KOPT-K1 (cell line): Measurements from ENCODE around the gene MAP2K3.
"Not testable (repeated sequence)": the region's sequence is repeated elsewhere in the genome, so short reads cannot be mapped to it uniquely, and the experiment has no call there.

ENCODE experiments used
- H3K27ac ChIP-seq: fragments of 200-600 bp; sonication (generic); 2 replicates; pipeline ENCODE4 v1.5.1; 2016; ENCODE audit warnings: antibody characterized with exemption, mild to moderate bottlenecking, low read depth, low read length; ENCODE audit not compliant: poor library complexity, severe bottlenecking
- H3K36me3 ChIP-seq: fragments of 200-600 bp; sonication (generic); 2 replicates; pipeline ENCODE4 v1.5.1; 2017; ENCODE audit warnings: antibody characterized with exemption, mild to moderate bottlenecking, low read length, moderate library complexity; ENCODE audit not compliant: insufficient read depth
- H3K9me3 ChIP-seq: fragments of 200-600 bp; sonication (generic); 2 replicates; pipeline ENCODE4 v1.5.1; 2017; ENCODE audit warnings: antibody characterized with exemption, low read length, mild to moderate bottlenecking; ENCODE audit not compliant: insufficient read depth, poor library complexity, severe bottlenecking

The MAP2K3 gene

DNA sequence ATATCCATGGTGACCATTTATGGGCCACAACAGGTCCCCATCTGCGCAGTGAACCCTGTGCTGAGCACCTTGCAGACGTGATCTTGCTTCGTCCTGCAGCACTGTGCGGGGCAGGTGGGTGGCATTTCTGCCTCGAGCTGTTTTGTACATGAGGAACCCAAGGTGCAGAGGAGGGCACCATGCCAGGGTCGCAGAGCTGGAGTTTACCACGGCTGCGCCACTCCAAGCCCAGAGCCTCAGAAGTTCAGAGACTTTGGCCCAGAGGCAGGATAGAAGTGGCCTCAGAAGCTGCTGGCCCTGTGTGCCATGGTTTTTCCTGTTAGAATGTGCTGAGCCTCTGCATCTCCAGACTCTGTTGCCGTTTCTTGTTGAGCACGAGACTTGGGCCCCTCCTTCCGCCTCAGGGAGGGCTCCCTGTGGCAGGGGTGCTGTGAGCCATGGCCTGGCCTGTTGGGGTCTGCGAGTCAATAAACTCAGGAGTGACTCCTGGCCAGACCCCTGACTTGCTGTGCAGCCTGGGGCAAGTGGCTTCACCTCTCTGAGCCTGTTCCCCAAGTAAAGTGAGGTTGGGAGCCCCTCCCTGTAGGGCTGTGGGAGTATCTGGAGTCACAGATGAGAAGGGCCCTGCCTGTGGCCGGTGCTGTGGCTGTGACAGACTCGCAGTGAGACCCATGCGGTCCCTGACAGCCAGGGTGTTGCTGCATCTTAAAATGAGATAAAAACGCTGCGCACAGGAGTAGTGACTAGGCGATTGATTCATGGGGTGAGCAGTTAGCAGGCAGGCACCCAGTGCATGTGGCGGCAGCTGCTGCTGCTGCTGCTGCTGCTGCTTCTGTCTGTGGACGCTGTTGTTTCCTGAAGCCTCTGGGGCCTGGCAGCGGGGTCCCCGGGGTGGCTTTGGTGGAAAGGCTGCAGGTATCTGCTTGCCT, 11.8 kb downstream of the MAP2K3 start:
- Histone ChIP-seq H3K9me3 (no peaks in the 10 kb centered on the region), H3K27ac (no peak overlapping the region), H3K36me3 (peaks cover 30% of the 10 kb centered on the region; the same call in 1 of the 2 replicates)

DNA sequence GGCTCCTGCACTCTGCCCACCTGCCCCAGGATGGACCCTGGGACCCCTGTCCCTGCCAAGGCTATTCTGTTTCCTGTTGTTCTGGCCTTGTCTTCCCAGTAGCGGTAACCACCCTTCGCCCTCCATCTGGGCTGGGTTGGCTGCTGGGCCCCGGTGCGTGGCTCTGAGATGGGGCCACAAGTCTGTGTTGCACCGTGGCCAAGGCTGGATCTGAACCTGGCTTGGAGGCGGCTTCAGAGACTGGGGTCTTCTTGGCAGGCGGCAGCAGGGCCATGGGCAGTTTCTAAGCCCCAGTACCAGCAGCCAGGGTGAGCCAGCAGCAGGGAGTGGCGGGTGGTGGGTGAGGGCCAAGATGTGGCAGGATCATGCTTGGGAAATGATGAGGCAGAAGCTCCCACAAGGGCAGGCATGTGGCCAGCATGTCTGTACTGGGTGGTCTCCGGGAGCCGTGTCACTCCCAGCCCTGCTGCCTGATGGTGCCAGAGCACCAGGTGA, 12.6 kb downstream of the MAP2K3 start:
- Histone ChIP-seq H3K27ac (no peak overlapping the region), H3K36me3 (peaks cover 37% of the 10 kb centered on the region; the same call in 1 of the 2 replicates), H3K9me3 (no peaks in the 10 kb centered on the region)

DNA sequence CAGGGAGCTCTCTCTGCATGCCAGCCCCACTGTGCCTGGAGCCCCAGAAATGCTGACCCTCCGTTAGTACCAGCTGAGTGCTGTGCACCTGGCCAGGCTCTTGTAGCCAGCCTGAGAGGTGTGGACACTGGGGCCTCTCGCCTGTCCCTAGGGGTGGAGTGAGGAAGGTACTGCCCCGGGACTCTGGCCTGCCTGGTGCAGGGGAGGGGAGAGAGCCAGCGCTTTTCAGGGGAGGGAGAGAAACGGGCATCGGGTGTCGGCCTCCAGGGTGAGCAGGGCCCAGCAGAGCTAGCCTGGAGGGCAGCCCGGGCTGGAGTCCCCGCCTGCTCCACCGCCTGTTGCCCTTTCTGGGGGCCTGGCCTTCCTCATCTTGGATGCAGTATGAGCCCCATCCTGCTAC, 13.1 kb downstream of the MAP2K3 start:
- peaks cover 41% of the 10 kb centered on the region for H3K36me3 ChIP-seq
- no peaks in the 10 kb centered on the region for H3K9me3 ChIP-seq

DNA sequence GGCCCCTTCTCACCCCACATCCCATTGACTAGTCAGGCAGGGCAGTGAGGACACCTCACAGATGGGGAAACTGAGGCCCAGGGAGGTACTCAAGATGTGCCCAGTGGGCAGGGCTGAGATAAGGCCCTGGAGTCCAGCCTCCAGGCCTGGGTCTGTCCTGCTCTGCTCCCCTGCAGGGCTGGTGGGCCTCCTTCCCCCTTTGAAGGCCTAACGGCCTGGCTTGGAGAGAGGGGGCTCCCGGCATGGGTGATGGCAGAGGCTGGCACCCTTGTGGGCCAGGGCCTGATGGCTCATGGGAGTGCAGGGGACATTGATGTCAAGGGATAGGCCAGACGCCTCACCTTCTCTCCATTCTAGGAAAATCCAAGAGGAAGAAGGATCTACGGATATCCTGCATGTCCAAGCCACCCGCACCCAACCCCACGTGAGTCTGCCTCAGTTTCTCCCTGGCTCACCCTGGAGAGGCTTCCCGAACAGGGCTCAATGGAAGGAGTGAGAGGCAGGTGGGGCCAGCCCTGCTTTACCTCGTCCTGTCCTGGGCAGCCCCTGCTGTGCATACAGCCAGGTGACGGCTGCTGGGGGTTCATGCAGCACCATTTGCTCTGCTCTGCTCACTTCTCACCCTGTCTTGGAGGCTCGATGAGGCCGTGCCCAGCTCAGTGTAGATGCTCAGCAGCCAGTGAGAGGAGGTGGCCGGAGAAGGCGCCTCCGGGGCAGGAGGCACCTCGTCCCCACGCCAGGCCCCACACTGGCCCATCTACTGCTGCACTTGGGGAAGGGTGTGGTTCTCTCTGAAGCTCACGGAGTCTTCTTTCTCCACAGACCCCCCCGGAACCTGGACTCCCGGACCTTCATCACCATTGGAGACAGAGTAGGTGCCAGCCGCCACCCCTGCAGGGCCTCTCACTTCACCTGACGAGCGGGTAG, 13.8 kb downstream of the MAP2K3 start:
- Histone ChIP-seq H3K27ac (no peak overlapping the region), H3K9me3 (no peaks in the 10 kb centered on the region), H3K36me3 (peaks cover 48% of the 10 kb centered on the region)

More for the DNA sequence above, 13.1 kb downstream of the MAP2K3 start:
- H3K27ac ChIP-seq = no peak overlapping the region

DNA sequence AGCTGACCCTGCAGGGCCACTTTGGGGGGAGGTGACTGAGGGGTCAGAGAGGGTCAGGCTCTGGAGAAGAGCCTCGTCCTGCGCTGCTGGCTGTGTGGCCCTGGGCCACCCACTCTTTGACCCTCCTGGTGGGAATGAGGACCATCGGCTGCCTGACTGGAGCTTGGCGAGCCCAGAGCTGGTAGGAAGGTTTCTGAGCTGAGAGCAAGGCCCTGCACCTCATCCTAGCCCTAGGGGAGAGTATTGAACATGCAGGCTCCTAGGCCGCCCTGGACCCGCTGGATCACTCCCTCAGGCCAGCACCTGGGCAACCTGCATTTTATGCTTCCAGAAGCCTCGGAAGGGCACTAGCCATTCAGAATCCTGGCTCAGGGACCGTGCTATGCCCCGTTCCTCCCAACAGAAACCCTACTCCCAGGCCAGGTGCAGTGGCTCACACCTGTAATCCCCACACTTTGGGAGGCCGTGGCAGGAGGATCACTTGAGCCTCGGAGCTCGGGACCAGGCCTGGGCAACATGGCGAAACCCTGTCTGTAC, 14.5 kb downstream of the MAP2K3 start:
- peaks cover 56% of the 10 kb centered on the region for H3K36me3 ChIP-seq

GRCh38 chr17:21299981-21300600, 15.6 kb downstream of the MAP2K3 start:
- H3K9me3 ChIP-seq = no peaks in the 10 kb centered on the region
- no peak overlapping the region for H3K27ac ChIP-seq
- peaks cover 65% of the 10 kb centered on the region for H3K36me3 ChIP-seq

More for the DNA sequence above, 14.5 kb downstream of the MAP2K3 start:
- no peaks in the 10 kb centered on the region for H3K9me3 ChIP-seq
- H3K27ac ChIP-seq = no peak overlapping the region

DNA sequence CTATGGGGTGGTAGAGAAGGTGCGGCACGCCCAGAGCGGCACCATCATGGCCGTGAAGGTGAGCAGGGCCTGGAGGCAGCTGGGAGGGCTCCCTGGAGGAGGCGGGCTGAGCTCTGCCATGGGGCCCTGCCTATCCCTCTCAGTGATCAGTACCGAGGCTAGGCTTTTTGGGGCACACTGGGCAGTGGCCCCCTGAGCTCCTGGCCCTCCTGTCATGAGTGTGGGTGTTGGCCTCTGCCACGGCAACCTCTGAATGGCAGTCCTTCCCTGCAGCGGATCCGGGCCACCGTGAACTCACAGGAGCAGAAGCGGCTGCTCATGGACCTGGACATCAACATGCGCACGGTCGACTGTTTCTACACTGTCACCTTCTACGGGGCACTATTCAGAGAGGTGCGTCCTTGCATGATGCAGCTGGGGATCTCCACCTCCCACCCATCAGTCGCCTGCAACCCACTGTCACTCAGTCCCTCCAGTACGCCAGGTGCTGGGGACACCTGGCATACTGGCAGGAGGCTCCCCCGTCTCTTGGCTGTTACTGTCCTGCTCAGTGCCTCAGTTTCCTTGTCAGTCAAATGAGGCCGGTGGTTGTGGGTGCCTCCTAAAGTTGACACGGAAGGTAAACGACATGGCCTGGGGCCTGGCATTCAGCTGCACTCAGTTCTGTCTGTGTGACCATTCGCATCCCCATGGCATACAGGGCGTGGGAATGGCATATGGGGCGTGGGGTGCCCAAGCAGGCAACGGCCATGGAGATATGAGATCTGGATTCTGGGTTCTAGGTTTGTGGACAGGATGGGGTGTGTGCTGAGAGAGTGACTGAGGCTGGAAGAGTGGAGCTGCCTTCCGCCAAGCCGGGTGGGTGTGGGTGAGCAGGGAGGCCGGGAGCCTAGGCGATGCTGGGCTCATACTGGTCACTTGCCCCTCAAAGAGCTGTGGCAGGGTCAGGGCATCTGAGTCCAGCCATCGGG, 16.4 kb downstream of the MAP2K3 start:
- no peaks in the 10 kb centered on the region for H3K9me3 ChIP-seq
- H3K36me3 ChIP-seq = peaks cover 69% of the 10 kb centered on the region
- no peak overlapping the region for H3K27ac ChIP-seq

DNA sequence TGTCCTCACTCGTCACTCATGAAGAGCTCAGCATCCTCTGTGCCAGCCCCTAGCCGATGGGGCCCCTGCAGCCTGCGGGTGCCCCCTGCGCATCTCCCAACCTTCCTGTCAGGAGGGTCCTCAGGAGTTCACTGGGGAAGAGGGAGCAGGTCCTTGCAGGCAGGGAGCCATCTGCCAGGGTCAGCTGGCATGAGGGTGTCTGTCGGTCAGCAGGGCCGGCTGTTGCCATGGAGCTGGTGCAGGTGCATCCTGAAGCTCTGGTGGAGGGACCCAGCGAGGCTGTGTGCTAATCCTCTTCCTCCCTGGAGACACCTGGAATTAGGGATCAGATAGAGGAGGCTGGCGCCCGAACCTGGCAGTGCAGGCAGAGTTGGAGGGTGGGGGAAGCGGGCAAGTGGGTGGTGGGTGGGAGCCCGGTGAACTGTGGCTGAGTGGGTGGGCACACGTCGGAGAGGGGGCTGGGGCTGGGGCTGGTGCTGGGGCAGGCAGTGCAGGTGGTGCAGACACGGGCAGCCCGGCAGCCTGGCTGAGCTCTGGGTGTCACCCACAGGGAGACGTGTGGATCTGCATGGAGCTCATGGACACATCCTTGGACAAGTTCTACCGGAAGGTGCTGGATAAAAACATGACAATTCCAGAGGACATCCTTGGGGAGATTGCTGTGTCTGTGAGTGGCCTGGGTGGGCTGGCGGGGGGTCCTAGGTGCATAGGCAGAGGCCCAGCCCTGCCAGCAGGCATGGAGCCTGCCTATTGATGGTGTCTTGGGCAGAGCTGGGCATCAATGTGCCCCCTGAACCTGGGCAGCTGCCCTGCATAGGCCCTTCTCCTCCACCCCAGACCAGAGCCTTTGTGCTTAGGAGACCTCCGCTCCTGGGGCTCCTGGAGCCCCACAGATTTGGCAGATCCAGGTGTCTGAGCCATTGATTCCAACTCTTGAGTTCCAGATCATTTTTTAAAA, 17.4 kb downstream of the MAP2K3 start:
- no peak overlapping the region for H3K27ac ChIP-seq
- peaks cover 74% of the 10 kb centered on the region for H3K36me3 ChIP-seq
- no peaks in the 10 kb centered on the region for H3K9me3 ChIP-seq

DNA sequence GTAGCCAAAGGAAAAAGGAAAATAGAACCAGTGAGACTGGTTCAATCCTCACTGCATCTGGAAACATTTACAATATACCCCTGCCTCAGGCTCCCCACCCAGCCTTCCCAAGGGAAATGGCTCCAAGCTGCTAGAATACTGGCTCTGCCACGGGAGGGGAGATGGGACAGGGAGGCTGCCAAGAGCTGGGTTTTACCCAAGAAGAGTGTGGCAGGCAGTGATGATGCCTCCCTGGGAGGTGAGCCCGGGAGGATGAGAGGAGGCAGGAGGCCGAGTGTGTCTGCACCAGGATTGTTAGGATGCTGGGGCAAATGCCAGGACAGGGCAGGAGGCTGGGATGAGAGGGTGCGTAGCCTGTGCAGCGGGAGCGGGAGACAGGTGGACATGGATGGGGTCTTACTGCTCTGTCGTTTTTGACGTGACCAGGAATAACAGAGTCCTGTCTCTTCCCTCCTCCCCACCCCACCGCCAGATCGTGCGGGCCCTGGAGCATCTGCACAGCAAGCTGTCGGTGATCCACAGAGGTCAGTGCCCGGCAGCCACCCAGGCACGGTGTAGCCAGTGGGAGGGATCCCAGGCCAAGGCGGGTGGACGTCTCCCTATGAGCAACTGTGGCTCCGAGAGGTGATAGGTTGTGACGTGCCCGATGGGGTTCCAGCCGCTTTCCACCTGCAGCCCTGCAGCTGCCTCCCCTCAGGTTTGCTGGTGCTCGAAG, 18.4 kb downstream of the MAP2K3 start:
- Histone ChIP-seq H3K36me3 (peaks cover 74% of the 10 kb centered on the region), H3K9me3 (no peaks in the 10 kb centered on the region), H3K27ac (no peak overlapping the region)

- Histone ChIP-seq H3K9me3 (peaks cover 2% of the 10 kb centered on the region), H3K27ac (no peak overlapping the region), H3K36me3 (peaks cover 76% of the 10 kb centered on the region)
These were observed 19.0 kb downstream of the MAP2K3 start for GRCh38 chr17:21303441-21304065.

GRCh38 chr17:21304091-21304490, 19.6 kb downstream of the MAP2K3 start:
- Histone ChIP-seq H3K9me3 (peaks cover 7% of the 10 kb centered on the region), H3K36me3 (peaks cover 77% of the 10 kb centered on the region), H3K27ac (no peak overlapping the region)

DNA sequence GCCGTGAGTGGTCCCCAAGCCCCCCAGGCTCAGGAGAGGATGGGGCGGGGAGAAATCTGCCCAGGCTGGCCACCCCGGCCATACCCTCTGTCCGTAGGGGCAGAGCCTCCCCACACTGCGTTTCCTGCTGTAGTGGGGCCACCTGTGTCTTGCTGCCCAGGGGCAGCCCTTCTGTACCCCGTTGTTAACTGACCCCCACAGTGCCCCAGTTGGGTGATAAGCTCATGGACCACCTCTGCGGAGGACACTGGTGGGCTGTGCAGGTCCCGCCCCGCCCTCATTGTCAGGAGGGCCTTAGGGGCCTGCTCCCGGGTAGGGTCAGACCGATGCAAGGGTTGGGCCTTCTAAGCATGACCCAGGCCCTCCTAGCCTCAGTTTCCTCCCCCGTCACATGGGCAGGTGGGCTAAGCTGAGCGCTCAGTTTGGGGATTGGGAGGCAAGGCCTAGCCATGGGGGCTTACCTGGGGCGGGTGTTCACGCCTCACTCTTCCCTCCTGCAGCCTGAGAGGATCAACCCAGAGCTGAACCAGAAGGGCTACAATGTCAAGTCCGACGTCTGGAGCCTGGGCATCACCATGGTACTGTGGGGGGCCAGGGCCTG, 20.1 kb downstream of the MAP2K3 start:
- H3K9me3 ChIP-seq, H3K27ac ChIP-seq: not testable (repeated sequence)
- H3K36me3 ChIP-seq = peaks cover 73% of the 10 kb centered on the region
